ENCODE data around the gene PPP1R2.

The PPP1R2 gene

DNA sequence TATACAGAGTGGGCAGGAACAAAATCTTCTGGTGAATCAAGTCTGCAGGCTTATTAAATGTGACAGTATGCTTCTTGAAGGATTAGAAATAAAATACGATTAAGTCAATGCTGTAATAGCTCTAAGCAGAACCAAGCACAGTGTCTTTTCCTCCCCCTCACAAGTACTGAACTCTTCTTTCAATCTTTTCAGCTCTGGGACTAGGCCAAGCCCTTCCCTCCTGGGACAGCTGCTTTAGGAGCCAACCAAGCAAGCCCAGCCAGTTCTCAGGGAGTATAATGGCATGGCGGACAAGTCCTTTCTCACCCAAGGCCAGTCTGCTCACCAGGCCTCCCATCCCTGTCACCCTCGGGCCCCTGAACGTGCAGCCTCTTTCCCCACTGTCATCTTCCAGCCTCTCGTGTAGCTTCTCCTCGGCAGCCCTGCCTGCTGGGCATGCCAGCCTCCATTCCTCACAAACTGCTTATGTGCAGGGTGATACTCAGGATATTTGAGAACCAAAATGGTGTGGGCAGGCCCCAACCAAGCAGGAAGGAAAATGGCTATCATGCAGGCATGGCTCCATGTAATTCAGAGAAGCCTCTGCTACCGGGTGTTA is 8.4 kb upstream of the PPP1R2 start (continued):
- TF ChIP-seq, protein P1, sequence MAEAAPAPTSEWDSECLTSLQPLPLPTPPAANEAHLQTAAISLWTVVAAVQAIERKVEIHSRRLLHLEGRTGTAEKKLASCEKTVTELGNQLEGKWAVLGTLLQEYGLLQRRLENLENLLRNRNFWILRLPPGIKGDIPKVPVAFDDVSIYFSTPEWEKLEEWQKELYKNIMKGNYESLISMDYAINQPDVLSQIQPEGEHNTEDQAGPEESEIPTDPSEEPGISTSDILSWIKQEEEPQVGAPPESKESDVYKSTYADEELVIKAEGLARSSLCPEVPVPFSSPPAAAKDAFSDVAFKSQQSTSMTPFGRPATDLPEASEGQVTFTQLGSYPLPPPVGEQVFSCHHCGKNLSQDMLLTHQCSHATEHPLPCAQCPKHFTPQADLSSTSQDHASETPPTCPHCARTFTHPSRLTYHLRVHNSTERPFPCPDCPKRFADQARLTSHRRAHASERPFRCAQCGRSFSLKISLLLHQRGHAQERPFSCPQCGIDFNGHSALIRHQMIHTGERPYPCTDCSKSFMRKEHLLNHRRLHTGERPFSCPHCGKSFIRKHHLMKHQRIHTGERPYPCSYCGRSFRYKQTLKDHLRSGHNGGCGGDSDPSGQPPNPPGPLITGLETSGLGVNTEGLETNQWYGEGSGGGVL (tag by site-specific recombination; IDR thresholded peaks at IDR 0.05) = no peak
- TF ChIP-seq ZNF560 (tag by site-specific recombination; IDR thresholded peaks at IDR 0.05; ENCODE audit: borderline replicate concordance) (no peak), ZSCAN16 (tag by site-specific recombination; IDR thresholded peaks at IDR 0.05) (no peak)

DNA sequence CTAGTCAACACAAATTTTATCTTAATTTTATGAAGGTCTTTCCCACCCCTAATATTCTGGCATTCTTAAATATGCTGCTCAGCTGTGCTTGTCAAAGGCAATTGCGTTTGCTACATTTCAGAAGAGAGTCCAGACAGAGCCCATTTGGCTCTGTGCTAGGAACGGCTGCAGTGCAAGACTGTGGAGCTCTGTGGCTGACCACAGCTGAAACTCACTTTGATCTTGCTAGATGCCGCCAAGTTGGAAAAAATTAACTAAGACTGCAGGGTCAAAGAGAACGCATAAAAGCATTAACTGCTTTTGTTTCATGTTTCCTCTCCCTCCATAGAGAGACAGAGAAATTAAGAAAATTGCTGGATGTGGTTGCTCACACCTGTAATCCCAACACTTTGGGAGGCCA is 7.6 kb upstream of the PPP1R2 start:
- Histone ChIP-seq H3K9me3 (ENCODE audit: control insufficient read depth, insufficient read depth, low read depth, low read length) (no peaks in the 10 kb centered on the region), H3K27ac (ENCODE audit: extremely low read depth, low read depth, low read length) (no peak overlapping the region), H3K4me1 (ENCODE audit: control insufficient read depth, insufficient read depth, low read length) (no peaks in the 10 kb centered on the region), H3K4me3 (ENCODE audit: low read depth, low read length) (no peak overlapping the region), H3K36me3 (ENCODE audit: control insufficient read depth in 2 of 2, insufficient read depth in 1 of 2, low read length in 2 of 2) (no peaks in the 10 kb centered on the region)
- POLR2A ChIA-PET = interaction anchor here (1.4 kb wide), 1 partner anchor 8 kb away, joined by 4 read pairs; the partner anchor contains the start of gene PPP1R2
- TF ChIP-seq, protein P2, sequence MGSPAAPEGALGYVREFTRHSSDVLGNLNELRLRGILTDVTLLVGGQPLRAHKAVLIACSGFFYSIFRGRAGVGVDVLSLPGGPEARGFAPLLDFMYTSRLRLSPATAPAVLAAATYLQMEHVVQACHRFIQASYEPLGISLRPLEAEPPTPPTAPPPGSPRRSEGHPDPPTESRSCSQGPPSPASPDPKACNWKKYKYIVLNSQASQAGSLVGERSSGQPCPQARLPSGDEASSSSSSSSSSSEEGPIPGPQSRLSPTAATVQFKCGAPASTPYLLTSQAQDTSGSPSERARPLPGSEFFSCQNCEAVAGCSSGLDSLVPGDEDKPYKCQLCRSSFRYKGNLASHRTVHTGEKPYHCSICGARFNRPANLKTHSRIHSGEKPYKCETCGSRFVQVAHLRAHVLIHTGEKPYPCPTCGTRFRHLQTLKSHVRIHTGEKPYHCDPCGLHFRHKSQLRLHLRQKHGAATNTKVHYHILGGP (tag by site-specific recombination; IDR thresholded peaks at IDR 0.05) = no peak
- TF ChIP-seq ZNF510 (tag by site-specific recombination; IDR thresholded peaks at IDR 0.05; ENCODE audit: insufficient replicate concordance) (no peak), FEZF1 (tag by site-specific recombination; IDR thresholded peaks at IDR 0.05) (no peak), ZSCAN30 (tag by site-specific recombination; IDR thresholded peaks at IDR 0.05) (no peak), BCL11A (tag by site-specific recombination; IDR thresholded peaks at IDR 0.05; ENCODE audit: low read depth) (no peak), ZNF37A (tag by site-specific recombination; IDR thresholded peaks at IDR 0.05) (no peak), ZBTB8A (tag by site-specific recombination; IDR thresholded peaks at IDR 0.05) (no peak), OSR2 (tag by site-specific recombination; IDR thresholded peaks at IDR 0.05) (no peak), MZF1 (tag by site-specific recombination; IDR thresholded peaks at IDR 0.05; ENCODE audit: borderline replicate concordance) (no peak), ZFHX2 (tag by site-specific recombination; conservative IDR thresholded peaks at IDR 0.05) (no peak), ZNF561 (tag by site-specific recombination; IDR thresholded peaks at IDR 0.05; ENCODE audit: borderline replicate concordance) (no peak), ZNF366 (tag by site-specific recombination; conservative IDR thresholded peaks at IDR 0.05) (no peak), ZNF223 (tag by site-specific recombination; IDR thresholded peaks at IDR 0.05) (no peak)
- TF ChIP-seq, protein P3, sequence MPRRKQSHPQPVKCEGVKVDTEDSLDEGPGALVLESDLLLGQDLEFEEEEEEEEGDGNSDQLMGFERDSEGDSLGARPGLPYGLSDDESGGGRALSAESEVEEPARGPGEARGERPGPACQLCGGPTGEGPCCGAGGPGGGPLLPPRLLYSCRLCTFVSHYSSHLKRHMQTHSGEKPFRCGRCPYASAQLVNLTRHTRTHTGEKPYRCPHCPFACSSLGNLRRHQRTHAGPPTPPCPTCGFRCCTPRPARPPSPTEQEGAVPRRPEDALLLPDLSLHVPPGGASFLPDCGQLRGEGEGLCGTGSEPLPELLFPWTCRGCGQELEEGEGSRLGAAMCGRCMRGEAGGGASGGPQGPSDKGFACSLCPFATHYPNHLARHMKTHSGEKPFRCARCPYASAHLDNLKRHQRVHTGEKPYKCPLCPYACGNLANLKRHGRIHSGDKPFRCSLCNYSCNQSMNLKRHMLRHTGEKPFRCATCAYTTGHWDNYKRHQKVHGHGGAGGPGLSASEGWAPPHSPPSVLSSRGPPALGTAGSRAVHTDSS (tag by site-specific recombination; IDR thresholded peaks at IDR 0.05) = no peak
- TF ChIP-seq, protein P4, sequence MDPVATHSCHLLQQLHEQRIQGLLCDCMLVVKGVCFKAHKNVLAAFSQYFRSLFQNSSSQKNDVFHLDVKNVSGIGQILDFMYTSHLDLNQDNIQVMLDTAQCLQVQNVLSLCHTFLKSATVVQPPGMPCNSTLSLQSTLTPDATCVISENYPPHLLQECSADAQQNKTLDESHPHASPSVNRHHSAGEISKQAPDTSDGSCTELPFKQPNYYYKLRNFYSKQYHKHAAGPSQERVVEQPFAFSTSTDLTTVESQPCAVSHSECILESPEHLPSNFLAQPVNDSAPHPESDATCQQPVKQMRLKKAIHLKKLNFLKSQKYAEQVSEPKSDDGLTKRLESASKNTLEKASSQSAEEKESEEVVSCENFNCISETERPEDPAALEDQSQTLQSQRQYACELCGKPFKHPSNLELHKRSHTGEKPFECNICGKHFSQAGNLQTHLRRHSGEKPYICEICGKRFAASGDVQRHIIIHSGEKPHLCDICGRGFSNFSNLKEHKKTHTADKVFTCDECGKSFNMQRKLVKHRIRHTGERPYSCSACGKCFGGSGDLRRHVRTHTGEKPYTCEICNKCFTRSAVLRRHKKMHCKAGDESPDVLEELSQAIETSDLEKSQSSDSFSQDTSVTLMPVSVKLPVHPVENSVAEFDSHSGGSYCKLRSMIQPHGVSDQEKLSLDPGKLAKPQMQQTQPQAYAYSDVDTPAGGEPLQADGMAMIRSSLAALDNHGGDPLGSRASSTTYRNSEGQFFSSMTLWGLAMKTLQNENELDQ (tag by site-specific recombination; IDR thresholded peaks at IDR 0.05; ENCODE audit: low read depth) = no peak
- TF ChIP-seq, protein P5, sequence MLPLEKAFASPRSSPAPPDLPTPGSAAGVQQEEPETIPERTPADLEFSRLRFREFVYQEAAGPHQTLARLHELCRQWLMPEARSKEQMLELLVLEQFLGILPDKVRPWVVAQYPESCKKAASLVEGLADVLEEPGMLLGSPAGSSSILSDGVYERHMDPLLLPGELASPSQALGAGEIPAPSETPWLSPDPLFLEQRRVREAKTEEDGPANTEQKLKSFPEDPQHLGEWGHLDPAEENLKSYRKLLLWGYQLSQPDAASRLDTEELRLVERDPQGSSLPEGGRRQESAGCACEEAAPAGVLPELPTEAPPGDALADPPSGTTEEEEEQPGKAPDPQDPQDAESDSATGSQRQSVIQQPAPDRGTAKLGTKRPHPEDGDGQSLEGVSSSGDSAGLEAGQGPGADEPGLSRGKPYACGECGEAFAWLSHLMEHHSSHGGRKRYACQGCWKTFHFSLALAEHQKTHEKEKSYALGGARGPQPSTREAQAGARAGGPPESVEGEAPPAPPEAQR (tag by site-specific recombination; IDR thresholded peaks at IDR 0.05) = no peak
- TF ChIP-seq, protein P6, sequence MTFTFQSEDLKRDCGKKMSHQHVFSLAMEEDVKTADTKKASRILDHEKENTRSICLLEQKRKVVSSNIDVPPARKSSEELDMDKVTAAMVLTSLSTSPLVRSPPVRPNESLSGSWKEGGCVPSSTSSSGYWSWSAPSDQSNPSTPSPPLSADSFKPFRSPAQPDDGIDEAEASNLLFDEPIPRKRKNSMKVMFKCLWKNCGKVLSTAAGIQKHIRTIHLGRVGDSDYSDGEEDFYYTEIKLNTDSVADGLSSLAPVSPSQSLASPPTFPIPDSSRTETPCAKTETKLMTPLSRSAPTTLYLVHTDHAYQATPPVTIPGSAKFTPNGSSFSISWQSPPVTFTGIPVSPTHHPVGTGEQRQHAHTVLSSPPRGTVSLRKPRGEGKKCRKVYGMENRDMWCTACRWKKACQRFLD (tag by site-specific recombination; IDR thresholded peaks at IDR 0.05) = no peak
- TF ChIP-seq, protein P7, sequence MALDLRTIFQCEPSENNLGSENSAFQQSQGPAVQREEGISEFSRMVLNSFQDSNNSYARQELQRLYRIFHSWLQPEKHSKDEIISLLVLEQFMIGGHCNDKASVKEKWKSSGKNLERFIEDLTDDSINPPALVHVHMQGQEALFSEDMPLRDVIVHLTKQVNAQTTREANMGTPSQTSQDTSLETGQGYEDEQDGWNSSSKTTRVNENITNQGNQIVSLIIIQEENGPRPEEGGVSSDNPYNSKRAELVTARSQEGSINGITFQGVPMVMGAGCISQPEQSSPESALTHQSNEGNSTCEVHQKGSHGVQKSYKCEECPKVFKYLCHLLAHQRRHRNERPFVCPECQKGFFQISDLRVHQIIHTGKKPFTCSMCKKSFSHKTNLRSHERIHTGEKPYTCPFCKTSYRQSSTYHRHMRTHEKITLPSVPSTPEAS (tag by site-specific recombination; IDR thresholded peaks at IDR 0.05) = no peak
- CTCF ChIA-PET = interaction anchor here (0.6 kb wide), 1 partner anchor 111 kb away, joined by 3 read pairs; no protein-coding TSS in a partner anchor
